HCT116 (cell line): ENCODE data around the gene PTPN21. TPM values are rescaled to one million over a fixed set of nuclear protein-coding genes. Genes with fewer than 3 reads are reported as not detected.

Experiments used
- ATAC-seq: fragments of 200-7000 bp; cut with Tn5 transposase; 2 replicates; pipeline ENCODE4 v1.9.1; 2020; ENCODE audit warnings: mild to moderate bottlenecking, moderate library complexity
- BruUV-seq: library from RNA; stranded (reverse); fragments of 400-500 nt; replicated peaks from 2 replicates; lab custom pipeline; 2021; lab: Mats Ljungman, UMichigan
- CTCF ChIA-PET: fragments of 300-600 bp; sonication (Branson Sonifier 250); formaldehyde crosslinking; loops from one replicate; lab custom pipeline; 2021; ENCODE audit warnings: antibody characterized with exemption; lab: Charles Lee
- POLR2A ChIA-PET: fragments of 300-600, 350-600 bp; sonication (Branson Sonifier 250); formaldehyde crosslinking; loops from one replicate; lab custom pipeline; 2021; ENCODE audit warnings: antibody characterized with exemption; lab: Charles Lee
- RAD21 ChIA-PET, 2 experiments: fragments of 300-600 bp; sonication (Branson Sonifier 250); formaldehyde crosslinking; loops; one replicate each; lab custom pipeline; 2023; ENCODE audit warnings: low total read pairs in 2 of 2; ENCODE audit not compliant: uncharacterized antibody in 2 of 2, unreplicated experiment in 2 of 2, low non-redundant PET in 1 of 2; lab: Charles Lee
- DNase-seq: peaks from one replicate; pipeline ENCODE4 v3.0.0-alpha.2; 2010; ENCODE audit warnings: low read depth, low spot score
- H2AFZ ChIP-seq: fragments of 200-600 bp; shearing (Covaris generic), sonication (generic); 2 replicates; pipeline ENCODE4 v1.6.1; 2017; ENCODE audit warnings: low read depth, mixed run types, mixed read lengths, antibody characterized with exemption, low read length; ENCODE audit not compliant: poor library complexity, severe bottlenecking
- H3K27ac ChIP-seq: 2 replicates; pipeline ENCODE4 v1.5.1; 2012; ENCODE audit warnings: low read depth, low read length
- H3K27me3 ChIP-seq: fragments of 200-600 bp; sonication (generic); 2 replicates; pipeline ENCODE4 v1.6.1; 2016; ENCODE audit warnings: mixed run types, low read length, mixed read lengths; ENCODE audit not compliant: insufficient read depth
- H3K36me3 ChIP-seq, 2 experiments: fragments of 200-500 bp in 1 of 2; fragments of 200-600 bp in 1 of 2; sonication (Bioruptor generic) in 1 of 2; sonication (generic) in 1 of 2; 2 replicates each; pipeline versions ENCODE4 v1.5.1 to v1.6.1; 2014 to 2016; ENCODE audit warnings: low read length in 2 of 2, inconsistent platforms in 1 of 2, mixed read lengths in 1 of 2, mixed run types in 1 of 2; ENCODE audit not compliant: insufficient read depth in 2 of 2, control insufficient read depth in 1 of 2
- H3K4me1 ChIP-seq, 2 experiments: fragments of 200-600 bp in 1 of 2; sonication (generic) in 1 of 2; 2 replicates each; pipeline versions ENCODE4 v1.5.1 to v1.6.1; 2012 to 2017; ENCODE audit warnings: low read length in 2 of 2, inconsistent platforms in 1 of 2, mild to moderate bottlenecking in 1 of 2, mixed read lengths in 1 of 2, mixed run types in 1 of 2, moderate library complexity in 1 of 2; ENCODE audit not compliant: insufficient read depth in 2 of 2, control insufficient read depth in 1 of 2
- H3K4me2 ChIP-seq: fragments of 200-600 bp; sonication (generic); 2 replicates; pipeline ENCODE4 v1.6.1; 2017; ENCODE audit warnings: mixed run types, low read length, mixed read lengths
- H3K4me3 ChIP-seq, 2 experiments: fragments of 200-600 bp in 1 of 2; sonication (generic) in 1 of 2; replicated peaks in 1 of 2; 2 replicates each; pipeline ENCODE4 v1.5.1; 2011 to 2016; ENCODE audit warnings: low read length in 2 of 2, control low read depth in 1 of 2, low read depth in 1 of 2, mild to moderate bottlenecking in 1 of 2, mixed read lengths in 1 of 2, mixed run types in 1 of 2
- H3K79me2 ChIP-seq: fragments of 200-600 bp; sonication (generic); 2 replicates; pipeline ENCODE4 v1.6.1; 2017; ENCODE audit warnings: mild to moderate bottlenecking, mixed run types, low read length, moderate library complexity, mixed read lengths; ENCODE audit not compliant: insufficient read depth
- H3K9ac ChIP-seq: fragments of 200-600 bp; sonication (generic); 2 replicates; pipeline ENCODE4 v1.6.1; 2016; ENCODE audit warnings: low read length, mixed read lengths
- H3K9me2 ChIP-seq: fragments of 200-600 bp; sonication (generic), shearing (Covaris generic); 2 replicates; pipeline ENCODE4 v1.6.1; 2017; ENCODE audit warnings: mixed run types, mild to moderate bottlenecking, moderate library complexity; ENCODE audit not compliant: insufficient read depth
- H3K9me3 ChIP-seq, 2 experiments: fragments of 200-500 bp in 1 of 2; fragments of 200-600 bp in 1 of 2; sonication (Bioruptor generic) in 1 of 2; sonication (generic) in 1 of 2; 2 replicates each; pipeline ENCODE4 v1.6.1; 2014 to 2017; ENCODE audit warnings: low read length in 2 of 2, mixed read lengths in 2 of 2, inconsistent platforms in 1 of 2, low read depth in 1 of 2, mild to moderate bottlenecking in 1 of 2, mixed run types in 1 of 2, moderate library complexity in 1 of 2; ENCODE audit not compliant: control insufficient read depth in 1 of 2, insufficient read depth in 1 of 2
- H4K20me1 ChIP-seq: fragments of 200-600 bp; sonication (generic), shearing (Covaris generic); 2 replicates; pipeline ENCODE4 v1.6.1; 2017; ENCODE audit warnings: mixed run types, mild to moderate bottlenecking, moderate library complexity; ENCODE audit not compliant: insufficient read depth
- CBX3 ChIP-seq: IDR thresholded peaks from 2 replicates; pipeline ENCODE4 v1.6.1; 2012; ENCODE audit warnings: low read depth
- EGR1 ChIP-seq: IDR thresholded peaks from 2 replicates; pipeline ENCODE4 v1.6.1; 2012; ENCODE audit warnings: low read depth
- EZH2 ChIP-seq: fragments of 200-600 bp; sonication (generic); IDR thresholded peaks from 2 replicates; pipeline ENCODE4 v1.6.1; 2017; ENCODE audit warnings: antibody characterized with exemption, mixed run types
- JUND ChIP-seq: IDR thresholded peaks from 2 replicates; pipeline ENCODE4 v1.6.1; 2012
- POLR2AphosphoS5 ChIP-seq: IDR thresholded peaks from 2 replicates; pipeline ENCODE4 v1.6.1; 2011; ENCODE audit warnings: mild to moderate bottlenecking, low read depth, low read length, moderate library complexity
- RAD21 ChIP-seq: IDR thresholded peaks from 2 replicates; pipeline ENCODE4 v1.6.1; 2012; ENCODE audit warnings: low read depth, mild to moderate bottlenecking
- SRF ChIP-seq: IDR thresholded peaks from 2 replicates; pipeline ENCODE4 v1.6.1; 2012; ENCODE audit warnings: low read depth
- YY1 ChIP-seq: IDR thresholded peaks from 2 replicates; pipeline ENCODE4 v1.6.1; 2011; ENCODE audit warnings: low read length, low read depth, moderate library complexity, mild to moderate bottlenecking; ENCODE audit not compliant: insufficient replicate concordance; ENCODE audit errors: extremely low read depth
- ZNF274 ChIP-seq: fragments of 200-500 bp; sonication (Bioruptor generic); IDR thresholded peaks from 2 replicates; pipeline ENCODE4 v1.6.1; 2014; ENCODE audit warnings: mild to moderate bottlenecking, low read depth, low read length, inconsistent platforms
- intact Hi-C: fragments of 100-400 bp; cut with micrococcal nuclease; formaldehyde crosslinking; loops from 2 replicates; pipeline ENCODE4 v1.10.0; 2022
- total RNA-seq: library from RNA; stranded (reverse); gene quantifications from one replicate; pipeline ENCODE4 v1.2.1, GENCODE V29; 2021; ENCODE audit not compliant: unreplicated experiment
- TF ChIP-seq, protein P1 (sequence below): IDR thresholded peaks from 2 replicates; pipeline ENCODE4 v1.6.1; 2011; ENCODE audit warnings: mild to moderate bottlenecking, low read length, moderate library complexity; ENCODE audit not compliant: insufficient replicate concordance; ENCODE audit errors: extremely low read depth
- TF ChIP-seq, protein P2 (sequence below): IDR thresholded peaks from 2 replicates; pipeline ENCODE4 v1.6.1; 2012

PTPN21 gene
- total RNA-seq, 1 experiment from 2014 or later: 7.6 TPM

DNA sequence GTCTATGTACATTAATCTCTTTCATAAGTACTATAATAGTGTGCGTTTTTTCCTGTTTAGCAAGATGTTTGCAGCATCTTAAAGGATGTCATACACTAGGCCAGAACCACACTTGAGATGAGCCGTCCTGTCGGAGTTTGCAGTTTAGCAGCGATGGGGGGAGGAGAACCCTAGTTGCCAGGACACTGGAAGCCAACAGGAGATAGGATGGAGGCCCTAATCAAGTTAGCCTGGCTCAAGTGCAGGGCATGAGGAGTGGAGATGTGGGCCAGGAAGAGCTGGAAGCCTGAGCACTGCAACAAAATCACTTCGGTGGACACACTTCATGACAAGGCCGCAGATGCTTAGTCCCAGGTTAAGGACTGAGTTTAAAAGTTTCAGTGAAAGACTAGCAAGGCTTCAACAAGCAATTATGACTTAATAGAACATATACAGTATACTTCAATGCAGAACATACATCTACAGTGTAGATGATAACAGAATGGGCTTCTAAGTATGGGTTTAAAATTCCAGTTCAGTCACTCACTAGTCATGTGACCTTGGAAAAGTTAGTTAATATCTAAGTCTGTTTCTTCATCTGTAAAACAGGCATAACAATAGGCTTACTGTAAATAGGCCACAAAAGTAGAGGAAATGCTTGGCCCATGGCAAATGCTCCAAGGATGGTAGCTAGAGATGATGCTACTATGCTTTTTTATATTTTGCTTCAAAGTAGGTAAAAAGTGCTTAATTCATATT is 77.1 kb downstream of the PTPN21 start (continued):
- TF ChIP-seq POLR2AphosphoS5: no peak
- no peak for TF ChIP-seq YY1
- TF ChIP-seq JUND: no peak
- TF ChIP-seq CBX3: no peak
- no peak for TF ChIP-seq ZNF274
- no peak for TF ChIP-seq EZH2
- TF ChIP-seq, protein P1, sequence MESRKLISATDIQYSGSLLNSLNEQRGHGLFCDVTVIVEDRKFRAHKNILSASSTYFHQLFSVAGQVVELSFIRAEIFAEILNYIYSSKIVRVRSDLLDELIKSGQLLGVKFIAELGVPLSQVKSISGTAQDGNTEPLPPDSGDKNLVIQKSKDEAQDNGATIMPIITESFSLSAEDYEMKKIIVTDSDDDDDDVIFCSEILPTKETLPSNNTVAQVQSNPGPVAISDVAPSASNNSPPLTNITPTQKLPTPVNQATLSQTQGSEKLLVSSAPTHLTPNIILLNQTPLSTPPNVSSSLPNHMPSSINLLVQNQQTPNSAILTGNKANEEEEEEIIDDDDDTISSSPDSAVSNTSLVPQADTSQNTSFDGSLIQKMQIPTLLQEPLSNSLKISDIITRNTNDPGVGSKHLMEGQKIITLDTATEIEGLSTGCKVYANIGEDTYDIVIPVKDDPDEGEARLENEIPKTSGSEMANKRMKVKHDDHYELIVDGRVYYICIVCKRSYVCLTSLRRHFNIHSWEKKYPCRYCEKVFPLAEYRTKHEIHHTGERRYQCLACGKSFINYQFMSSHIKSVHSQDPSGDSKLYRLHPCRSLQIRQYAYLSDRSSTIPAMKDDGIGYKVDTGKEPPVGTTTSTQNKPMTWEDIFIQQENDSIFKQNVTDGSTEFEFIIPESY: no peak
- TF ChIP-seq SRF: no peak
- no peak for TF ChIP-seq EGR1
- TF ChIP-seq RAD21: no peak
- TF ChIP-seq, all 23 proteins: peak for 0

DNA sequence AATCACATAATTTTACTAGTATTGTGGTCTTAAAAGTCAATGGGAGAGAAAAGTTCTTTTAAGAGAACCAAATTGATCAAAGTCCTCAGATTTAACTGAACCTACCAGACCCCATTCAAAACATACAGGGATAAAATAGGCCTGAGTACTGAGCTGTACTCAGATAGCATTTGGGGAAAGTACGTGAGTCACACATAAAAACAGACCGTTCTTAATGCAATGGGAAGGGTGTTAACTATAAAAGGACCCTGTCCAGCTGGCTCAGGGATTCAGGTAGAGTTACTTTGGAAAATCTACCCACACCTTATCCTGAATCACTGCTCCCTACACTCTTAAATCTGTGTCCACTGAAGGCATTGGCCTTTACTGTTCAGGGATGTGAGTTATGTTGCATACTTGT is 78.0 kb downstream of the PTPN21 start:
- TF ChIP-seq, protein P2, sequence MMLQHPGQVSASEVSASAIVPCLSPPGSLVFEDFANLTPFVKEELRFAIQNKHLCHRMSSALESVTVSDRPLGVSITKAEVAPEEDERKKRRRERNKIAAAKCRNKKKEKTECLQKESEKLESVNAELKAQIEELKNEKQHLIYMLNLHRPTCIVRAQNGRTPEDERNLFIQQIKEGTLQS: no peak
- no peak overlapping the region for H3K4me3 ChIP-seq
- DNase-seq (no peak), ATAC-seq (no peak)
- BruUV-seq: no TSS peak
- H3K9me2 ChIP-seq: no peaks in the 10 kb centered on the region
- intact Hi-C loops: no loop called here
- no peaks in the 10 kb centered on the region for H3K9me3 ChIP-seq
- H2AFZ ChIP-seq: no peak overlapping the region
- no peaks in the 10 kb centered on the region for H3K27me3 ChIP-seq
- no peak overlapping the region for H3K27ac ChIP-seq
- H3K4me2 ChIP-seq: no peak overlapping the region
- no peak overlapping the region for H3K9ac ChIP-seq
- CTCF ChIA-PET: no interaction called here
- H3K4me1 ChIP-seq: no peaks in the 10 kb centered on the region
- H3K79me2 ChIP-seq: no peaks in the 10 kb centered on the region
- POLR2A ChIA-PET: no interaction called here
- RAD21 ChIA-PET: no interaction called here
- no peaks in the 10 kb centered on the region for H4K20me1 ChIP-seq
- H3K36me3 ChIP-seq: no peaks in the 10 kb centered on the region; a peak in 1 of 4 replicates
